Activated T-cell treated with anti-CD3 and anti-CD28 coated beads for 48 hours (primary cell): Measurements from ENCODE around the gene ARL6IP5.

Experiments used
- DNase-seq: peaks from one replicate; pipeline ENCODE4 v3.0.0-alpha.2; 2020; ENCODE audit warnings: low read depth

The ARL6IP5 gene

GRCh38 chr3:69085833-69086722 lies 1.3 kb downstream of the ARL6IP5 start:
- peak; percentile 76 for DNase-seq

GRCh38 chr3:69087030-69087791 lies 2.5 kb downstream of the ARL6IP5 start:
- no peak for DNase-seq

GRCh38 chr3:69088063-69088462 lies 3.3 kb downstream of the ARL6IP5 start:
- DNase-seq: no peak

- DNase-seq: no peak
These were observed 5.3 kb downstream of the ARL6IP5 start for GRCh38 chr3:69090021-69090420.

- DNase-seq: no peak
These were observed 6.8 kb downstream of the ARL6IP5 start for GRCh38 chr3:69091389-69092029.

GRCh38 chr3:69092030-69092516 lies 7.3 kb downstream of the ARL6IP5 start:
- no peak for DNase-seq

- no peak for DNase-seq
These were observed 9.9 kb downstream of the ARL6IP5 start for GRCh38 chr3:69094467-69095205.

- DNase-seq: no peak
These were observed 10.9 kb downstream of the ARL6IP5 start for GRCh38 chr3:69095636-69096035.

- DNase-seq: no peak
These were observed 11.6 kb downstream of the ARL6IP5 start for GRCh38 chr3:69096299-69096698.

- DNase-seq: no peak
These were observed 12.8 kb downstream of the ARL6IP5 start for GRCh38 chr3:69097407-69098086.

- no peak for DNase-seq
These were observed 14.8 kb downstream of the ARL6IP5 start for GRCh38 chr3:69099576-69099975.

- DNase-seq: no peak
These were observed 17.6 kb downstream of the ARL6IP5 start for GRCh38 chr3:69102384-69102783.

GRCh38 chr3:69103123-69103522 lies 18.4 kb downstream of the ARL6IP5 start:
- DNase-seq: no peak

- no peak for DNase-seq
These were observed 19.8 kb downstream of the ARL6IP5 start for GRCh38 chr3:69104586-69104985.

GRCh38 chr3:69105320-69105719 lies 20.6 kb downstream of the ARL6IP5 start:
- no peak for DNase-seq

GRCh38 chr3:69107841-69108240 lies 23.1 kb downstream of the ARL6IP5 start:
- no peak for DNase-seq

GRCh38 chr3:69108811-69109210 lies 24.1 kb downstream of the ARL6IP5 start:
- no peak for DNase-seq

GRCh38 chr3:69110941-69111546 lies 26.3 kb downstream of the ARL6IP5 start:
- DNase-seq: no peak

GRCh38 chr3:69113536-69113935 lies 28.8 kb downstream of the ARL6IP5 start:
- no peak for DNase-seq

GRCh38 chr3:69115731-69116130 lies 31.0 kb downstream of the ARL6IP5 start:
- DNase-seq: no peak

GRCh38 chr3:69116162-69116561 lies 31.4 kb downstream of the ARL6IP5 start:
- no peak for DNase-seq
